Measurements from ENCODE around the gene PRDM11.

The PRDM11 gene

GRCh38 chr11:45171550-45171949 is 25.1 kb downstream of the PRDM11 start:
- H3K4me3 ChIP-seq (ENCODE audit: low read depth, low read length) = no peak overlapping the region
- no peak for TF ChIP-seq CTCF (IDR thresholded peaks at IDR 0.05; ENCODE audit: low read depth, low read length, missing control alignments)
- in situ Hi-C loops (cut with HindIII; ENCODE audit: low sequenced_read_pairs) = no loop called here
- DNase-seq (ENCODE audit: low read depth) = no peak

- in situ Hi-C loops (cut with HindIII; ENCODE audit: low sequenced_read_pairs) = no loop called here
- no peak overlapping the region for H3K4me3 ChIP-seq (ENCODE audit: low read depth, low read length)
- TF ChIP-seq CTCF (IDR thresholded peaks at IDR 0.05; ENCODE audit: low read depth, low read length, missing control alignments) = no peak
- no peak for DNase-seq (ENCODE audit: low read depth)
Observed at GRCh38 chr11:45173064-45173463, 26.6 kb downstream of the PRDM11 start.

GRCh38 chr11:45174168-45174835 is 27.9 kb downstream of the PRDM11 start:
- H3K4me3 ChIP-seq (ENCODE audit: low read depth, low read length) = no peak overlapping the region
- no peak for DNase-seq (ENCODE audit: low read depth)
- in situ Hi-C loops (cut with HindIII; ENCODE audit: low sequenced_read_pairs) = no loop called here
- TF ChIP-seq CTCF (IDR thresholded peaks at IDR 0.05; ENCODE audit: low read depth, low read length, missing control alignments) = no peak

- TF ChIP-seq CTCF (IDR thresholded peaks at IDR 0.05; ENCODE audit: low read depth, low read length, missing control alignments) = no peak
- no peak for DNase-seq (ENCODE audit: low read depth)
- H3K4me3 ChIP-seq (ENCODE audit: low read depth, low read length) = no peak overlapping the region
- in situ Hi-C loops (cut with HindIII; ENCODE audit: low sequenced_read_pairs) = no loop called here
Observed at GRCh38 chr11:45174963-45175362, 28.5 kb downstream of the PRDM11 start.

GRCh38 chr11:45176996-45177395 is 30.6 kb downstream of the PRDM11 start:
- in situ Hi-C loops (cut with HindIII; ENCODE audit: low sequenced_read_pairs) = no loop called here
- H3K4me3 ChIP-seq (ENCODE audit: low read depth, low read length) = no peak overlapping the region
- DNase-seq (ENCODE audit: low read depth) = no peak
- no peak for TF ChIP-seq CTCF (IDR thresholded peaks at IDR 0.05; ENCODE audit: low read depth, low read length, missing control alignments)

- no peak overlapping the region for H3K4me3 ChIP-seq (ENCODE audit: low read depth, low read length)
- no peak for DNase-seq (ENCODE audit: low read depth)
- in situ Hi-C loops (cut with HindIII; ENCODE audit: low sequenced_read_pairs) = no loop called here
- no peak for TF ChIP-seq CTCF (IDR thresholded peaks at IDR 0.05; ENCODE audit: low read depth, low read length, missing control alignments)
Observed at GRCh38 chr11:45178223-45178622, 31.8 kb downstream of the PRDM11 start.

Data from astrocyte of the cerebellum (primary cell).